Activated CD4-positive, alpha-beta T cell treated with anti-CD3 and anti-CD28 coated beads, Interleukin-2, amount 10 ng/mL, durations not matched to agents 7 days and 5 days (primary cell): Measurements from ENCODE around the gene QPCT. TPM values are rescaled to one million over a fixed set of nuclear protein-coding genes. Genes with fewer than 3 reads are reported as not detected.
A peak's percentile ranks its signal among the peaks of the same experiment; 100 is the strongest.

Experiments
- CTCF ChIA-PET: fragments of 350-600 bp; sonication (Branson Sonifier 250); formaldehyde crosslinking; loops from one replicate; lab custom pipeline; 2021; ENCODE audit warnings: antibody characterized with exemption; lab: Charles Lee
- POLR2A ChIA-PET: fragments of 350-600 bp; sonication (Branson Sonifier 250); formaldehyde crosslinking; loops from one replicate; lab custom pipeline; 2021; ENCODE audit warnings: antibody characterized with exemption; lab: Charles Lee
- DNase-seq: peaks from one replicate; pipeline ENCODE4 v3.0.0-alpha.2; 2020
- H3K27ac Mint-ChIP-seq: one replicate; pipeline ENCODE4 v1.8.0; 2021; ENCODE audit warnings: mild to moderate bottlenecking, moderate library complexity, mixed read lengths
- H3K27me3 Mint-ChIP-seq: one replicate; pipeline ENCODE4 v1.8.0; 2021; ENCODE audit warnings: mixed read lengths
- H3K36me3 Mint-ChIP-seq: one replicate; pipeline ENCODE4 v1.8.0; 2021; ENCODE audit warnings: low read depth, mixed read lengths
- H3K4me1 Mint-ChIP-seq: one replicate; pipeline ENCODE4 v1.8.0; 2021; ENCODE audit warnings: mixed read lengths
- H3K4me3 Mint-ChIP-seq: one replicate; pipeline ENCODE4 v1.8.0; 2021; ENCODE audit warnings: mild to moderate bottlenecking, moderate library complexity, mixed read lengths
- H3K9me3 Mint-ChIP-seq: one replicate; pipeline ENCODE4 v1.8.0; 2021; ENCODE audit warnings: mixed read lengths
- total RNA-seq, 2 experiments: library from RNA; stranded (reverse); gene quantifications; one replicate each; pipeline ENCODE4 v1.2.3, GENCODE V29; 2021

QPCT gene
- total RNA-seq, 2 experiments from 2014 or later, result not detected

- DNase-seq, result no peak
- POLR2A ChIA-PET, result no interaction called here
- H3K9me3 Mint-ChIP-seq, result no peaks in the 10 kb centered on the region
- peaks cover 14% of the 10 kb centered on the region for H3K27me3 Mint-ChIP-seq
- H3K4me3 Mint-ChIP-seq, result no peak overlapping the region
- CTCF ChIA-PET, result interaction anchor here (0.9 kb wide), 1 partner anchor 514 kb away, joined by 3 read pairs; no protein-coding TSS in a partner anchor
- H3K4me1 Mint-ChIP-seq, result peaks cover 20% of the 10 kb centered on the region
- H3K27ac Mint-ChIP-seq, result no peak overlapping the region
- peaks cover 6% of the 10 kb centered on the region for H3K36me3 Mint-ChIP-seq
Observed at GRCh38 chr2:37318401-37318800, 26.0 kb upstream of the QPCT start.

- CTCF ChIA-PET, result interaction anchor here (0.6 kb wide), 1 partner anchor 1191 kb away, joined by 3 read pairs; no protein-coding TSS in a partner anchor
- DNase-seq, result no peak
- Mint-ChIP-seq H3K27me3 (peaks cover 21% of the 10 kb centered on the region), H3K36me3 (peaks cover 8% of the 10 kb centered on the region), H3K4me1 (peaks cover 28% of the 10 kb centered on the region), H3K4me3 (no peak overlapping the region), H3K27ac (no peak overlapping the region), H3K9me3 (no peaks in the 10 kb centered on the region)
- POLR2A ChIA-PET, result no interaction called here
Observed at GRCh38 chr2:37319754-37320609, 24.4 kb upstream of the QPCT start.

GRCh38 chr2:37321029-37321682 is 23.3 kb upstream of the QPCT start:
- H3K9me3 Mint-ChIP-seq, result no peaks in the 10 kb centered on the region
- ChIA-PET CTCF (no interaction called here), POLR2A (no interaction called here)
- no peak for DNase-seq
- H3K27ac Mint-ChIP-seq, result no peak overlapping the region
- peaks cover 8% of the 10 kb centered on the region for H3K36me3 Mint-ChIP-seq
- H3K4me3 Mint-ChIP-seq, result no peak overlapping the region
- peaks cover 28% of the 10 kb centered on the region for H3K4me1 Mint-ChIP-seq
- H3K27me3 Mint-ChIP-seq, result peaks cover 31% of the 10 kb centered on the region

GRCh38 chr2:37322368-37322767 is 22.1 kb upstream of the QPCT start:
- peaks cover 3% of the 10 kb centered on the region for H3K36me3 Mint-ChIP-seq
- H3K9me3 Mint-ChIP-seq, result no peaks in the 10 kb centered on the region
- H3K4me3 Mint-ChIP-seq, result no peak overlapping the region
- peaks cover 28% of the 10 kb centered on the region for H3K4me1 Mint-ChIP-seq
- H3K27ac Mint-ChIP-seq, result no peak overlapping the region
- ChIA-PET CTCF (no interaction called here), POLR2A (no interaction called here)
- peaks cover 41% of the 10 kb centered on the region for H3K27me3 Mint-ChIP-seq
- DNase-seq, result no peak

- peak overlapping the region; percentile 91 for H3K4me3 Mint-ChIP-seq
- peak overlapping the region; percentile 90 for H3K27ac Mint-ChIP-seq
- peaks cover 23% of the 10 kb centered on the region for H3K4me1 Mint-ChIP-seq
- H3K27me3 Mint-ChIP-seq, result peaks cover 49% of the 10 kb centered on the region
- peaks cover 3% of the 10 kb centered on the region for H3K36me3 Mint-ChIP-seq
- H3K9me3 Mint-ChIP-seq, result no peaks in the 10 kb centered on the region
- CTCF ChIA-PET, result interaction anchor here (0.6 kb wide), 1 partner anchor 18 kb away, joined by 3 read pairs; no protein-coding TSS in a partner anchor
- POLR2A ChIA-PET, result interaction anchor here (0.6 kb wide), 1 partner anchor 388 kb away, joined by 3 read pairs; no protein-coding TSS in a partner anchor
- no peak for DNase-seq
Observed at GRCh38 chr2:37323176-37323780, 21.2 kb upstream of the QPCT start.

GRCh38 chr2:37323781-37324535 is 20.5 kb upstream of the QPCT start:
- Mint-ChIP-seq H3K9me3 (no peaks in the 10 kb centered on the region), H3K27ac (peak overlapping the region; percentile 90), H3K27me3 (peaks cover 51% of the 10 kb centered on the region), H3K36me3 (peaks cover 3% of the 10 kb centered on the region), H3K4me1 (peaks cover 21% of the 10 kb centered on the region), H3K4me3 (peak overlapping the region; percentile 91)
- DNase-seq, result peak; percentile 34
- POLR2A ChIA-PET, result interaction anchor here (0.6 kb wide), 1 partner anchor 387 kb away, joined by 3 read pairs; no protein-coding TSS in a partner anchor
- CTCF ChIA-PET, result interaction anchor here (0.6 to 1.4 kb wide), 2 partner anchors 19 to 54 kb away, joined by 3 to 5 read pairs; no protein-coding TSS in a partner anchor

GRCh38 chr2:37324536-37324785 is 20.0 kb upstream of the QPCT start:
- H3K36me3 Mint-ChIP-seq, result peaks cover 3% of the 10 kb centered on the region
- POLR2A ChIA-PET, result no interaction called here
- peak; percentile 70 for DNase-seq
- H3K27ac Mint-ChIP-seq, result no peak overlapping the region
- peaks cover 21% of the 10 kb centered on the region for H3K4me1 Mint-ChIP-seq
- peak overlapping the region; percentile 54 for H3K4me3 Mint-ChIP-seq
- H3K9me3 Mint-ChIP-seq, result no peaks in the 10 kb centered on the region
- H3K27me3 Mint-ChIP-seq, result peaks cover 51% of the 10 kb centered on the region
- CTCF ChIA-PET, result interaction anchor here (0.5 to 1.4 kb wide), 2 partner anchors 15 to 53 kb away, joined by 3 to 5 read pairs; no protein-coding TSS in a partner anchor

GRCh38 chr2:37324786-37325624 is 19.4 kb upstream of the QPCT start, which contains the start of gene PRKD3:
PRKD3 (minus strand) TSS chr2:37324833; CDS start chr2:37316524, 8,309 bp downstream.
- H3K9me3 Mint-ChIP-seq, result no peaks in the 10 kb centered on the region
- ChIA-PET POLR2A (no interaction called here), CTCF (interaction anchor here (0.5 to 1.4 kb wide), 3 partner anchors 11 to 53 kb away, joined by 3 to 5 read pairs (median 3); no protein-coding TSS in a partner anchor)
- H3K4me3 Mint-ChIP-seq, result peak within 1 kb of the TSS; percentile 91
- peaks cover 47% of the 10 kb centered on the region for H3K27me3 Mint-ChIP-seq
- DNase-seq, result peak; percentile 48
- H3K36me3 Mint-ChIP-seq, result peaks cover 3% of the 10 kb centered on the region
- H3K27ac Mint-ChIP-seq, result peak within 1 kb of the TSS; percentile 90
- peaks cover 21% of the 10 kb centered on the region for H3K4me1 Mint-ChIP-seq

GRCh38 chr2:37325625-37326071 is 18.8 kb upstream of the QPCT start:
- Mint-ChIP-seq H3K4me3 (peak overlapping the region; percentile 70), H3K27me3 (peaks cover 48% of the 10 kb centered on the region), H3K4me1 (peaks cover 21% of the 10 kb centered on the region), H3K9me3 (no peaks in the 10 kb centered on the region), H3K36me3 (peaks cover 3% of the 10 kb centered on the region), H3K27ac (no peak overlapping the region)
- POLR2A ChIA-PET, result interaction anchor here (0.6 kb wide), 1 partner anchor 87 kb away, joined by 8 read pairs; no protein-coding TSS in a partner anchor
- no peak for DNase-seq
- CTCF ChIA-PET, result interaction anchor here (1.3 kb wide), 1 partner anchor 10 kb away, joined by 3 read pairs; no protein-coding TSS in a partner anchor

- POLR2A ChIA-PET, result interaction anchor here (0.6 kb wide), 1 partner anchor 87 kb away, joined by 8 read pairs; no protein-coding TSS in a partner anchor
- CTCF ChIA-PET, result interaction anchor here (1.3 kb wide), 1 partner anchor 10 kb away, joined by 3 read pairs; no protein-coding TSS in a partner anchor
- Mint-ChIP-seq H3K27me3 (peaks cover 53% of the 10 kb centered on the region), H3K36me3 (peaks cover 3% of the 10 kb centered on the region), H3K4me1 (peaks cover 20% of the 10 kb centered on the region), H3K27ac (no peak overlapping the region), H3K4me3 (no peak overlapping the region), H3K9me3 (no peaks in the 10 kb centered on the region)
- no peak for DNase-seq
Observed at GRCh38 chr2:37326285-37326684, 18.1 kb upstream of the QPCT start.
